GM10266 (cell line): ENCODE measurements around the gene PPP1CB.
"Not testable (repeated sequence)": the region's sequence is repeated elsewhere in the genome, so short reads cannot be mapped to it uniquely, and the experiment has no call there.

ENCODE experiments used
- DNase-seq: peaks from one replicate; pipeline ENCODE4 v3.0.0; 2012; ENCODE audit errors: extremely low spot score
- TF ChIP-seq, protein P1 (sequence below): IDR thresholded peaks from 2 replicates; pipeline ENCODE4 v1.5.1; 2012; ENCODE audit warnings: mild to moderate bottlenecking, low read depth; ENCODE audit not compliant: control insufficient read depth, insufficient read depth; ENCODE audit errors: missing control alignments

The PPP1CB gene

DNA sequence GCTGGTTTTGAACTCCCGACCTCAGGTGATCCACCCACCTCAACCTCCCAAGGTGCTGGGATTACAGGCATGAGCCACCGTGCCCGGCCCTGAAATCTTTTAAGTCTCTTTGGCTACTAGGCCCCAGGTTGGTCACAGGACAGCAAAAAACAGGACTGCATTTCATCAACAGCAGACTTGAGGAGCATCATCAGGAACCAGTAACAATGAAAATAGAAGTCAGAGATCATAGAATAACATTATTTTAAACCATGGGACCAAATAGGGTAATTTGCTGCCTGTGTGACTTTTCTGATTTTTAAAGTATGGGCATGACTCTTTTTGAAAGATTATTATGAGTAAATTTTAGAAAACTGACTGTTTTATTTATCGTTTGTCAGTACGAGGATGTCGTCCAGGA lies 24.8 kb downstream of the PPP1CB start:
- DNase-seq, result no peak
- TF ChIP-seq, protein P1, sequence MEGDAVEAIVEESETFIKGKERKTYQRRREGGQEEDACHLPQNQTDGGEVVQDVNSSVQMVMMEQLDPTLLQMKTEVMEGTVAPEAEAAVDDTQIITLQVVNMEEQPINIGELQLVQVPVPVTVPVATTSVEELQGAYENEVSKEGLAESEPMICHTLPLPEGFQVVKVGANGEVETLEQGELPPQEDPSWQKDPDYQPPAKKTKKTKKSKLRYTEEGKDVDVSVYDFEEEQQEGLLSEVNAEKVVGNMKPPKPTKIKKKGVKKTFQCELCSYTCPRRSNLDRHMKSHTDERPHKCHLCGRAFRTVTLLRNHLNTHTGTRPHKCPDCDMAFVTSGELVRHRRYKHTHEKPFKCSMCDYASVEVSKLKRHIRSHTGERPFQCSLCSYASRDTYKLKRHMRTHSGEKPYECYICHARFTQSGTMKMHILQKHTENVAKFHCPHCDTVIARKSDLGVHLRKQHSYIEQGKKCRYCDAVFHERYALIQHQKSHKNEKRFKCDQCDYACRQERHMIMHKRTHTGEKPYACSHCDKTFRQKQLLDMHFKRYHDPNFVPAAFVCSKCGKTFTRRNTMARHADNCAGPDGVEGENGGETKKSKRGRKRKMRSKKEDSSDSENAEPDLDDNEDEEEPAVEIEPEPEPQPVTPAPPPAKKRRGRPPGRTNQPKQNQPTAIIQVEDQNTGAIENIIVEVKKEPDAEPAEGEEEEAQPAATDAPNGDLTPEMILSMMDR, result no peak

DNA sequence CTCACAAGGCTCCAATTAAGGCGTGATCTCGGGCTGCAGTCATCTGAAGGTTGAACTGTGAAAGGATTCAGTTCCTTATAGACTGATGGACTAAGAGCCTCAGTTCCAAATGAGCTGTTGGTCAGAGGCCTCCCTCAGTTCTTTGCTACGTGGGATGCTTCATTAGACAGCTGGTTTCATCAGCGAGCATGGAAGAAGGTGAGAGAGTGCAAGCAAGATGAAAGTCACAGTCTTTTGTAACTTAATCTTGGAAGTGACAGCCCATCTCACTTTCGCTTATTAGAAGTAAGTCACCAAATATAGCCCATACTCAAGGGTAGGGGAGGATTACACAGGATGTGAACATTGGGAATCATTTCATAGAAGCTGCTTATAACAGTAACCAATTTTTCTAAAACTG lies 26.8 kb downstream of the PPP1CB start:
- TF ChIP-seq, protein P1, result no peak
- no peak for DNase-seq

DNA sequence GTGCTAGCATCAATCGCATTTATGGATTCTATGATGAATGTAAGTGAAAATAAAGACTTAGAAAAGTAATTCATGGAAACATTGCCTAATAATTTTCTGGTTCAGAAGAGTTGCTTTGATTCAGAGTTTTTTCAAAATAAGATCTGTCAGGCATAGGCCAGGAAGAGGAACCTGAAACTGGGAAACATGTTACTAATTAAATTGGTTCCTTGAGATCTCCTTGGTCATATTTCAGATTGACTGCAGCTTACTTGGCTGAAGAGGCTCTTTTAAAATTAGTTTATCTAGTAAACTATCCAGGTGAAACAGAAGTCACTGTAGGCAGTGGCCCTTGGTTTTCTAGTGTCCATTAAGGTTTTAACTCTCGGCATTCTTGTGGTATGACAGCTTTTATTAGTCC lies 27.4 kb downstream of the PPP1CB start:
- DNase-seq, result no peak
- TF ChIP-seq, protein P1, result no peak

DNA sequence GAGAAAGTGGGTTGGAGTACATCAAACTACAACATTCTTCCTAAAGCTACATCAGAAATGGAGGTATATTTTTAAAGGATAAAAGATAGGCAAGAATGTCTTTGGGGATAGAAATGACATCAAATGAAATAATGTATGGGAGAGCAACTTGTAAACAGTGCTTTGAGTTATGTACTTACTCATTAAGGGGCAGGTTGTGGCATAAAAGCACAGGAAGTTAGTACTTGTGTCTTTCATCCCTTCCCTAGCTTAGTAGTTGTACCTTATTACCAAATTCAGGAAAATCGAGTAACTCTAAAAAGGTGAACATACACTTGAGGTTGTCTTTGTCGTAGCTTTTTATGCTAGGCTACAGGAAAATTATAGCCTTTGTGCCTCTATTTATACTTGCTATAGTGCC lies 28.9 kb downstream of the PPP1CB start:
- TF ChIP-seq, protein P1, result no peak
- no peak for DNase-seq

DNA sequence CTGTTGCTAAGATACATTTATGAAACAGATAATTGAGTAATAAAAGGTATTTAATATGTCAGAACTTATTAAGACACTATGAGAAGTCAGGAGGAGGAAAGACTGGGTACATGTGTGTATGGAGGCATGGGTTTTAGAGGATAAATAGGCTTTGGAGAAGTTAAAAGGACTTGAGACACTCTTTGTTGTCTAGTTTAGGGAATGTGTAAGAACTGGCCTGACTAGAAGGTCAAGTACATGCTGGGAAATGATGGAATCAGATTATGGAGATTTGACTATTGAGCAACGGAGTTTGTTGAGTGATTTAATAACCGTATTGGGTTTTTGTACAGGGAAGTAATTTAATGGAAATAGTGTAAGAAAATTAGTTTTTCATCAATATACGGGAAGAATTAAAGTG lies 30.8 kb downstream of the PPP1CB start:
- DNase-seq, result no peak
- TF ChIP-seq, protein P1, result no peak

DNA sequence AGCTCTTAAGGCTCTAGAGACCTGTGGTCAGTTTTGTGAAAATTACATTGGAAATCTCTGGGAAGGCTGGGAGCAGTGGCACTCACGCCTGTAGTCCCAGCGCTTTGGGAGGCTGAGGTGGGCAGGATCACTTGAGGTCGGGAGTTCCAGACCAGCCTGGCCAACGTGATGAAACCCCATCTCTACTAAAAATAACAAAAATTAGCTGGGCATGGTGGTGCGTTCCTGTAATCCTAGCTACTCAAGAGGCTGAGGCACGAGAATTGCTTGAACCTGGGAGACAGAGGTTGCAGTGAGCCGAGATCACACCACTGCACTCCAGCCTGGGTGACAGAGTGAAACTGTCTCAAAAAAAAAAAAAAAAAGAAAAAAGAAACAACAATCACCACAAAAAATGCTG lies 32.9 kb downstream of the PPP1CB start:
- DNase-seq, result not testable (repeated sequence)

DNA sequence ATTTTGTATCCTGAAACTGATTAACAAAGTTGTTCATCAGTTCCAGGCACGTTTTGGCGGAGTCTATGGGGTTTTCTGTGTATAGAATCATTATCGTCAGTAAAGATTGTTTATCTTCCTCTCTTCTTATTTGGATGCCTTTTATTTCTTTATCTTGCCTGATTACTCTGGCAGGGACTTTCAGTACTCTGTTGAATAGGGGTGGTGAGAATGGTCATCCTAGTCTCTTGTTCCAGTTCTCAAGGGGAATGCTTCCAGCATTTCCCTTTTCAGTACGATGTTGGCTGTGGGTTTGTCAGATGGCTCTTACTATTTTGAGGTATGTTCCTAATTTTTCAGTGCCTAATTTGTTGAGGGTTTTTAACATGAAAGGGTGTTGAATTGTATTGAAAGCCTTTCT lies 45.0 kb downstream of the PPP1CB start:
- TF ChIP-seq, protein P1, result no peak
- DNase-seq, result no peak

DNA sequence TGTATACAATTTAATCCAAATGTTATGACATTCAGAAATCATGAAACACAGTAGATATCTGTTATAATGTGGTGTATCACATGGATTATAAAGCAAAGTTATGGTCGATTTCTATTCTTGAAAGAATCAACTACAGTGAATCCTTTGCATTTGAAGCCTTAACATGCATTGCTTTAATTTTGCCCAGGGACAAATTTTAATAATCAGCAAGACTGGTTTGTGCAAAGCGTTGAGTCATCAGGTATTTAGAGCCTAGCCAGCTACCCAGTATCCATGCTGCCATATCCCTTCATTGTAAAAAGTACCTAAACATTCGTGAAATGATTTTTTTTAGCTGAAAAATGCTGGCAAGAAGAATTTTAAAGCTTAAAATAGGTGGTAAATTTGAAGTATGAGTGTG lies 50.1 kb downstream of the PPP1CB start:
- TF ChIP-seq, protein P1, result no peak
- no peak for DNase-seq
